Diencephalon (tissue), 1 donor: ENCODE results near the gene LRP1B. TPM values are rescaled to one million over a fixed set of nuclear protein-coding genes. Genes with fewer than 3 reads are reported as not detected.

Source experiments
- small RNA-seq: library from RNA; depleted of rRNA; stranded (forward); fragments of <200 nt; gene quantifications from one replicate; pipeline ENCODE3, GENCODE V24; 2014
- total RNA-seq: library from RNA; depleted of rRNA; stranded (reverse); fragments of >200 nt; gene quantifications from one replicate; pipeline ENCODE4 v1.2.3, GENCODE V29; 2014

LRP1B gene
- 78.0 TPM for total RNA-seq

DNA sequence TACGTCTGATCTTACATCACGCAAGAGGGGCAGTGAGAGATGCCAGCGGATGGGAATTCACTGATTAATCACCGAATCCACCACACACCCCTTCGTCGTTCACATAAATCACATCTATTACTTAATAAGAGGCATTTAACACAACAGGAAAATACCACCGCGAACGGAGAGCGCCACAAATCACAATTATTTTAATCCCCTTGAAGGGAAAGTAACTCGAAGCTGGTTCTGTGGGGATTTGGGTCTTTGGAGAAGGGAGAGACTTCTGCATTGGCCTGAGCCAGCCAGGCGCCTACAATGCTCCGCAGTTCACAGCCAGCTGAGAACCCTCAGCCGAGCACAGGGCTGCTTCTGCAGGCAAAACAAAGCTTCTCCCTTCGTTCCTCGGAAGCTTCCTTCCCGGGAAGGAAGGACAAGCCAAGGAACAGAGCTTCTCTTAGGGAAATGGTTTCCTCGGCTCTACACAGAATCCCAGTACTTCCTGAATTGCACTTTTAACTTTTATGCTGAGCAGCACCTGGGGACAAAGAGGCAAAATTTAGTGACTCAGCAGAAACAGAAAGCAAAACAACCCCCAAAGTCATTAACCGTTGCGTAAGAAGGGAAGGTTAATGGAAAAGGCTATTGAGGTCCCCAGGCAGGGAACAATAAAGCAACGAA, at the start of gene LRP1B:
Gene LRP1B, minus strand, starts transcription at position 7 of the 660 bp plus-strand sequence. CDS start 287 bp downstream, outside the sequence.

Small RNA genes within 50 kb of the gene (small RNA-seq; reads per million reads assigned to genes)
- gene AC068287.1 (not detected), gene MTCO1P44 (not detected), gene RF00019 (not detected), gene RF02271 (not detected), gene RNU6-904P (not detected)
